Sigmoid colon (tissue), 4 donors: ENCODE measurements around the gene XRRA1.

Source experiments
- CTCF ChIP-seq, 4 experiments: fragments of 450-650 bp in 3 of 4; fragments of 200-600 bp in 1 of 4; IDR thresholded peaks; one replicate each; pipeline ENCODE4 v1.5.1; 2016 to 2019; ENCODE audit warnings: antibody characterized with exemption in 4 of 4, mild to moderate bottlenecking in 3 of 4, moderate library complexity in 2 of 4
- EP300 ChIP-seq, 4 donors: sonication (generic); formaldehyde crosslinking; IDR thresholded peaks; one replicate each; pipeline ENCODE4 v1.6.1; 2017; ENCODE audit warnings: antibody characterized with exemption in 4 of 4
- POLR2A ChIP-seq, 2 donors: fragments of 450-650 bp; IDR thresholded peaks; one replicate each; pipeline ENCODE4 v1.6.1; 2016; ENCODE audit warnings: antibody characterized with exemption in 2 of 2, mild to moderate bottlenecking in 2 of 2, moderate library complexity in 2 of 2
- POLR2AphosphoS5 ChIP-seq, 4 donors: sonication (generic); formaldehyde crosslinking; IDR thresholded peaks; one replicate each; pipeline ENCODE4 v1.6.1; 2017; ENCODE audit warnings: antibody characterized with exemption in 4 of 4

DNA sequence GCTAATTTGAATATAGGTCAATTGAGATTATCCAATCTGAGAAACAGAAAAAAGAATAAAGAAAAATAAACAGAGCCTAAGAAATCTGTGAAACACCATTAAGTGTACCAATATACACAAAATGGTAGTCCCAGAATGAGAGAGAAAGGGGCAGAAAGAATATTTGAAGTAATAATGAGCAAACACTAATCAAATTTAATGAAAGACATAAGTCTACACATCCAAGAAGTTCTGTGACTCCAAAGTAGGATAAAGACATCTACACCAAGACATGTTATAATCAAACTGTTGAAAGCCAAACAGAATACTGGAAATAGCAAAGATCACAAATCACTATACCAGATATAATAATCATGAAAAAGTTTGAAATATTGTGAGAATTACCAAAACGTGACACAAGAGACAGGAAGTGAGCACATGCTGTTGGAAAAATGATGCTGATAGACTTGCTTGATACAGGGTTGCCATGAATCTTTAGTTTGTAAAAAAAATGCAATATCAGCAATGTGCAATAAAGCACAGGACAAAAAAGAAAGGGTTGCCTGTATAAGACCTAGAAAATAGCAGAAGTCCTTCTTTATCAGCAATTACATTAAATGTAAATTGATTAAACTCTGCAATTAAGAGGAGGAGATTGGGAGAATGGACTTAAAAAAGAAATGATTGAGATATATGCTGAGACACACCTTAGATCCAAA lies 124.5 kb downstream of the XRRA1 start:
- TF ChIP-seq CTCF (IDR thresholded peaks at IDR 0.05) = no peak
- no peak for TF ChIP-seq POLR2AphosphoS5 (IDR thresholded peaks at IDR 0.05)
- TF ChIP-seq EP300 (IDR thresholded peaks at IDR 0.05) = no peak
- no peak for TF ChIP-seq POLR2A (IDR thresholded peaks at IDR 0.05)
